ENCODE results near the gene GALNT9.
"Not testable (repeated sequence)": the region's sequence is repeated elsewhere in the genome, so short reads cannot be mapped to it uniquely, and the experiment has no call there.

GALNT9 gene

DNA sequence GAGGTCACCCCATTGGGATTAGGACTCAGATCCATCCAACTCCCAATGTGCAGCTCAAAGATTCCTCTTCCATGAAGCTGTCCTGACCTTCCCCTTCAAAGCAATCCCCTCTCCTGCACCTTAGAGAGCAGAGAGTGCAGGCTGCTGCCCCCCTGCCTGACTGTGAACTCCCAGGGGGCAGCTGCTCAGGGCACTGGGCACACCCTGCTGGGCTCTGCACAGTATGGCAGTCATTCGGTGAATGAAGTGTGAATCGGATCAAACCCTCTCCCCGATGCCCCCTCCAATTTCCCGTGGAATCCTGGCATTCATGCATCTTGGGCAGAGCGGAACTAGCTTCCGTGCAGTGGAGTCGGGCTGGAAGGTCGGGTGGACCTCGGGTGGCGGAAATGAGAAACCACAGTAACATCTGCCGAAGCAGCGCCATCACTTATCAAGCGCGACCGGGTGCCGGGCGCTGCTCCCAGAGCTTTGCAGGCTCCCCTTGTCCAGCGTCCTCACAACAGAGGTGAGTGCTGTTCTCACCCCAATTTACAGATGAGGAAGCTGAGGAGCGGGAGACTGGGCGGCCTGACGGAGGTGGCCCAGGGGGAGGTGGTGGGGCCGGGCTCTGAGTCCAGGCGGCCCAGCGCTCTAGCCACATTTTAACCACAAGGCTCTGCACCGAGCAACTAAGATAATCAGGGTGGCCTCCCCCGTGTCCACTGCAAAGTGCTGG is 14.7 kb downstream of the GALNT9 start:
- in situ Hi-C loops (cut with HindIII; ENCODE audit: low sequenced_read_pairs) = no loop called here

DNA sequence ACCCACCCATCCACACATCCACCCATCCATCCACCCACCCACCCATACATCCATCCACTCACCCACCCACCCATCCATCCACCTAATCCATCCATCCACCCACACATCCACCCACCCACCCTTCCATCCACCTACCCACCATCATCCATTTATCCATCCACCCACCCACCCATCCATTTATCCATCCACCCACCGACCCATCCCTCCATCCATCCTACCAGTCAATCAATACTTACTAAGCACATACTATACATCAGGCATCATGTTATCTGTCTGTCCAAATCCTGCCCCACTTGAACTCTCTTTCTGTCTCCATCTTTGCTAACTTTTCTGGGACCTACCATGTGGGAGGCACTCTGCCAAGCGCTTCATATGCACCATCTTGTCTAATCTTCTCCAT is 15.4 kb downstream of the GALNT9 start:
- in situ Hi-C loops (cut with HindIII; ENCODE audit: low sequenced_read_pairs) = no loop called here

DNA sequence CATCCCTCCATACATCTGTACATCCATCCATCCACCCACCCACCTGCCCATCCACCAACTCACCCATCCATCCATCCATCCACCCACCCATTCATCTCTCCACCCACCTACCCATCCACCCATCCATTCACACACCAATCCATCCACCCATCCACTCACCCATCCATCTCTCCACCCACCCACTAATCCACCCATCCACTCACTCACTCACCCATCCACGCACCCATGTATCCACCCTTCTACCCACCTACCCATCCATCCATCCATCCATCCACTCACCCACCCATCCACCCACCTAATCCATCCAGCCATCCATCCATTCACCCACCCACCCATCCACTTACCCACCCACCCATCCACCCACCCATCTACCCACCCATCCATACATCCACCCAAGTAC is 16.2 kb downstream of the GALNT9 start:
- in situ Hi-C loops (cut with HindIII; ENCODE audit: low sequenced_read_pairs) = no loop called here

DNA sequence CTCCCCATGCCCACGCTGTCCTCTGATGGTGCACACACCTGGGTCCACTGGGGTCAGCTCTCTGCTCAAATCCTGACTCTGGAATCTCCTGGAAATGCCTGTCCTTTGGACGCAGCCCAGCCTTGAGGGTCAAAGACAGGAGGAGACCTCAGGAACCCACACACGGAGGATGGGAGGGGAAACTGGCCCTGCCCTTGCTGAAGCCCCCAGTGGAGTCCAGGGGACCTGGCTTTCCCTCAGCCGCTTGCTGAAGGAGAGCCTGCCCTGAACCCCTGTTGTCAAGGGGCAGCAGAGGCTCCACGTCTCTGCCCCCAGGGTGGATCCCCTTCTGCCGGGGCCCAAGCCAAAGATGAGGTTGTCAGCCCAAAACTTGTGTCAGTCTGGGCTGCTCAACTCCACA is 16.9 kb downstream of the GALNT9 start:
- in situ Hi-C loops (cut with HindIII; ENCODE audit: low sequenced_read_pairs) = no loop called here

DNA sequence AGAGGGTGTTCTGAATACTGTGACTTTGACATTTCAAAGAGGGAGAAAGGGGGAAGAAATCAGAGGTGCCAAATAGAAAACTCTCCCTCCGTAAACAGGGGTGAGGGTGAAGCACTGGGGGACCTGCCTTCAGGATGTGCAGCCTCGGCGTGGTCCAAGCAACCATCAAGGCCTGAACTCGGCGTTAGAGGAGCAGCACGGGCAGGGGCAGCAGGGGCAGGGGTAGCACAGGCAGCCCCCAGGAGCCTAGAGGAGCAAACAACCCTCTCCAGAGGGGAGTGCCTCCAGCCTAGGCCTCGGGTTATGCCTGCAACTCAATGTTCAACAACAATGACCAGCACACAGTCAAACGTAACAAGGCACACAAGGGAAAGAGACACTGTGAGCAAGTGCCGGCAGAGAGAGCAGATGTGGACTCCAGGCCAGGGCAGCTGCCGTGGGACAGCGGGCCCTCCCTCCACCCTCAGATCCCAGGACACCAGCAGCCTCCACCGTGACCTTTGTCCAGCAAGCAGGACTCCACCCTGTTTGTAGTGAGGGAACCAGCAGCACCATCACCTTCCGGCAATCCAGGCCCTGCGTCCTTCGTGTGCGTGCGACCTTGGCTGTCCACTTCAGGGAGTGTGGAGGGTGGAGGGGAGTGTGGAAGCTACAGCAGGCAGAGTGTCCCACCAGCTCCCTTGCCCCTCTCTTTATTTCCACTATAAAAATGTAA is 18.0 kb downstream of the GALNT9 start:
- in situ Hi-C loops (cut with HindIII; ENCODE audit: low sequenced_read_pairs) = no loop called here

DNA sequence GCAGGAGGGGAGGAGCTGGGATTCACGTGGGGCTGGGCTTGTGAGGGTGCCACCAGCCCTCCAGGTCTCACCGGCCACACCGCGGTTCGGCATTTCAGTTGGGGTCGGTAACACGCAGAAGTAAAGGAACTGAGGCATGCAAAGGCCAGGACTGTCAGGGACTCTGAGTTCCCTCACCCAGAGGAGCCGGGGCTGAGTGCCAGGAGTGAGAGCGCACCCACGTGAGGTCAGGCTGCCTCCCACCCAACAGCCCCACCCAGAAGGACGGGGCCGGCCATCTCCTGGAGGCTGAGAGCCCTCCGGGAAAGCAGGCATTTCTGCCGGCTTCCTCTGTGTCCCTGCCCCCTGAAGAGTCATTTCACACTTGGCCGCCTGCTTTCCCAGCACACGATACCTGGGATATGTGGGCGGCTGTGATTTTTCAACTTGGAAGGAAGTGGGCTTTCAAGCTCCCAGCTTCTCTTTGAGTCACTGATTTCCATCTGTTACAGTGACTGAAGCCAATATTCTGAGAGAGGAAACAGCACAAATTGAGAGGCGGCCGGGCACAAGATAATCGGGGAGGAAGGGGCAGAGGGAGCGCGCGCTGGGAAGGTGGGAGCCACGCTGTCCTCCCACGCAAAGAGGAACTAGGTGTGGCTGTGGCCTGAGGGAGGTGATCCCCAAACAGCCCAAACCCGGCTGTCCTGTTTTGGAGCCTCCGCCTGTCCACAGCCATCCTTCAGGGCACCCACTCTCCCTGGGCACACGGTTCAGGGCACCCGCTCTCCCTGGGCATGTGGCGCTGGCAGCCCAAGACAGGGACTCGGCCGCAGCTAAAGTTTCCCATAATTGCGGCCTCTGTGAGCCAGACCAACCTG is 19.0 kb downstream of the GALNT9 start:
- in situ Hi-C loops (cut with HindIII; ENCODE audit: low sequenced_read_pairs) = no loop called here

DNA sequence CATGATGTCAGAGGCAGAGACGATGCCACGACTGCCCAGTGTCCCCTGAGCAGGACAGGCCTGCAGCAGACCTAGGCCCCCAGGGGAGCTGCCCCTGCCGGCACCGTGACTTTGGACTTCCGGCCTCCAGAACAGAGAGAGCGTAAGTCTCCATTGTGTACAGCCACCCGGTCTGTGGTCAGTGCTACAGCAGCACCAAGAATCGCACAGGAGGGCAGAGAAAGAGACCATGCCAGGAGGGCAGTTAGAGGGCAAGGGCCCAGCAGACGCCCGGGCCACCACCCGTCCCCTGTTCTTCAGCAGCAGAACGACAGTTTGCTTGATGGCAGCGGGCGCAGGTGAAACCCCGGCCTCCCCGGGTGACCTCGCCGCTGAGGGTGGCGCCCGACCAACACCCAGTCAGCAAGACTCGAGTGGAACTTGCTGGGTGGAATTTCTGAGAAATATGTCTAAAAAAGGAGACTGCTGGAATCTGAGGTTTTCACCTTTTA is 19.7 kb downstream of the GALNT9 start:
- in situ Hi-C loops (cut with HindIII; ENCODE audit: low sequenced_read_pairs) = no loop called here

DNA sequence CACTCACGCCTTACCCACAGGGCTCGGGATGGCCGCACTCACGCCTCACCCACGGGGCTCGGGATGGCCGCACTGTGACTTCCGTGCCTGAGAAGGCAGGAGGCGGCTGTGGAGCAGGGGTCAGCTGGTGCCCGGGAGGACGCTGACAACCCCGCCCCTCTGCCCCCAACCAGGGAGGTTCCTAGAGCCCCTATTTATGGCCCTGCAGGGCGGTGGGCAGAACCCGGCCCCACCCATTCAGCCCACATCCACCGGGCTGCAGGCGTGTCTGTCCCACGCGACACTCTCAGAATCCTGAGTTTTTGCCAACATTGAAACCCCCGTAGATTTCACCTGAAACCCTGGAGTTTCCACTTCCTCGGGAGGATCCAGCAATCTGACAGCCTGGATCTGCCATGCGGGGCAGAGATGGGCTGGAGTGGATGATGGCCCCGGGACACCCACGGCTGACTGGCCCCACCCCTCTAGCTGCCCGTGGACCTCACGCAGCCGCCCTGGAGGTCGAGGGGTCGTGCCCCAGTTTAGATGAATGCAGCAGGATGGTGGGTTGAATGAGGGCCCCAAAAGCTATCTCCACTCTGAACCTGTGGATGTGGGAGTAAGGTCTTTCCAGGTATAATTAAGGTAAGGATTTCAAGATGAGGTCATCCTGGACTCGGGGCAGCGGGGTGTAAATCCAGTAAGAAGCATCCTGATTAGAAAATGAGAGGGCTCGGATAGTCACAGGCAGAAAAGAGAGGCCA is 20.4 kb downstream of the GALNT9 start:
- in situ Hi-C loops (cut with HindIII; ENCODE audit: low sequenced_read_pairs) = no loop called here

DNA sequence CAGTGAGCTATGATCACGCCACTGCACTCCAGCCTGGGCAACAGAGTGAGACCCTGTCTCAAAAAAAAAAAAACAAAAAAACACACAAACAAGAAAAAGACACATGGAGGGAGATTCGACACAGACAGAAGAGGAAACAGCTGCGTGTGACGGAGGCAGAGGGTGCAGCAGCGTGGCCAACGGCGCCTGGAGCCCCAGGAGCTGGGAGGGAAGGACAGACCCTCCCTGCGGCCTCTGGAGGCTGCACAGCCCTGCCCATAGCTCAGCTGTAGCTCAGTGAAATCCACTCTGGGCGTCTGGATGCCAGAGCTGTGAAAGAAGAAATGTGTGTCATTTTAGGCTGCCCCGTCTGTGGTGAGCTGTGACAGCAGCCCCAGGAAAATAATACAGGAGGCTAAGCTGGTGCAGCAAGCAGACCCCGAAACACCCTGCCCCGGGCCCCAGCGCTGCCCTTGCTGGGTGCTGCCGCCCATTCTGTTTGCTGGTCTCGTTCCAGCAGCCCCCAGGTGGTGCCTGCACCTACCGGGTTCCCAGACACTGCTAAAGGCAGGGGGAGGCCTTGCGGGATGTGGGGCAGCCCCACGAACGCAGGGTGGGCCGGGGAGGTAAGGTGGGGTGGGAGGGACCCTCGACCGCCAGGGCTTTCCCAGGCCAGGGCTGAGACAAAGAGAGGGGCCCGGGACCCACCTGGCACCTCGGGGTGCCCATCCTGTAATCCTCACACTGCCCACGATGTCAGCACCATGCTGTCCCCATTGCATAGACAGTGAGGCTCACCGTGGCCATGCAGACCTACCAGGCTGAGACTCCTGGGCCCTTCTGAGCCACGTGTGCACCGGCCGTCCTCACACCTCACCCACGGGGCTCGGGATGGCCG is 21.2 kb downstream of the GALNT9 start:
- in situ Hi-C loops (cut with HindIII; ENCODE audit: low sequenced_read_pairs) = no loop called here

DNA sequence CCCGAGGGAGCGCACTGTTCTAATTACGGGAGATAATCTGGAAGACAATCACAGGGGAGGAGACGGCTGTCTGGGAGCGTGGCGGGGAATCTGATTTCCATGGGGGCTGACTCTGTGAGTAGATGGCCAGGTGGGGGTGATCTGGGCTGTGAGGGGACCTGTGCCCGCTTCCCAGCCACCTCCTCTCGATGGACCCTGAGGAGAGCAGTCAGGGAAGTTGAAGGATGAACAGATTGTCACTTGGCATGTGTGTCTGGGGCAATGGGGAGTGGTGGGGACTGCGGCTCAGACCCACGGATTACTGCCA is 22.6 kb downstream of the GALNT9 start:
- in situ Hi-C loops (cut with HindIII; ENCODE audit: low sequenced_read_pairs) = no loop called here

DNA sequence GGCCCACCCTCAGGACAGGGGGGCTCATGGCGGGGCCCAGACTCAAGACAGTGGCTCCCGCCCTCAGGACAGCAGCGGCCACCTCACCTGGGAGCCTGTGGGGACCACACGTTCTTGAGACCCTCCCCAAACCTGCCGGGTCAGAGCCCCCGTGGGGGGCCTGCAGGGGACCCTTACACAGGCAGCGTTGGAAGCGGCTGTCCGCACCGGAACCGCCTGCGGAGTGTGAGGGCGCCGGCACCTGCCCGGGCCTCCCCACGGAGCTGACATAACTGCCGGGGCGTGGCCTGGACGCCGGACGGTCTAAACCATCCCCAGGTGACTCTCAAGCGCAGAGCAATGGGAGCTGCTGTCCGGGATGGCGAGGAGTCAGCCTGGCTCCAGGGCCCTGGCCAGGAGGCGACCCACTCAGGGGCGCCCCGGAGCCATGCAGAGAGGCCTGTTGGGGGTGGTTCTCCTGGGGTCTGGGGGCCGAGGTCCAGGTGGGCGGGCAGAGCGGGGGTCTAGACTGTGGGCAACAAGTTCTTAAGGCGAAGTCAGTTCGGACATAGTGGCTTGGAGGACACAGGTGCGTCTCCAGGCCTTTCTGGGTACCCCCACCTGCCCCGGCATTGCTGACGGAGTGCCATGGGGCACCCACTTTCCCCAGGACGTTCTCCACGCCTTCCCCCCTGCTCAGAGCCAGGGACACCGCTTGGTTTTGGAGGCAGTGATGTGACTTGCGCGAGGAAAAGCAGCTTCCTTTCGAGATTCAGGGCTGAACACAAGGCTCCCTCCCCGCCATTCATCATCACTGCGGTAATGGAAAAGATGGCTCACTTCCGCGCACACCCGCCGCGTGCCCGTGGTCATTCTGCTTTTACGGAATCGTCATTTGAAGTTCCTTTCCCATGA is 23.2 kb downstream of the GALNT9 start:
- in situ Hi-C loops (cut with HindIII; ENCODE audit: low sequenced_read_pairs) = no loop called here

DNA sequence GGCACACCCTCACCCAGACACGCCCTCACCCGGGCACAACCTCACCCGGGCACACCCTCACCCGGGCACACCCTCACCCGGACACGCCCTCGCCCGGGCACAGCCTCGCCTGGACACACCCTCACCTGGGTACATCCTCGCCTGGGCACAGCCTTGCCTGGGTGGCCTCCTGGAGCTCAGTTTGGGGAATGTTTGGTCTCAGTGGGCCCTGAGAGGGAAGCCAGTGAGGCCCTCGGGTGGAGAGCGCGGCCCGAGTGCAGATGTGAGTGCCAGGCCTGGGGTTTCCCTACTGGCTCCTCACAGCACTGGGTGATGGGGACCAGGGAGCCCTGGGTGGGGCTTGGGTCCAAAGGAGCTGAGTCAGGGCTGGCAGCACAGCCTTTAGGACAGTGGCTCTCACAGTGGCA is 23.8 kb downstream of the GALNT9 start:
- in situ Hi-C loops (cut with HindIII; ENCODE audit: low sequenced_read_pairs) = no loop called here

DNA sequence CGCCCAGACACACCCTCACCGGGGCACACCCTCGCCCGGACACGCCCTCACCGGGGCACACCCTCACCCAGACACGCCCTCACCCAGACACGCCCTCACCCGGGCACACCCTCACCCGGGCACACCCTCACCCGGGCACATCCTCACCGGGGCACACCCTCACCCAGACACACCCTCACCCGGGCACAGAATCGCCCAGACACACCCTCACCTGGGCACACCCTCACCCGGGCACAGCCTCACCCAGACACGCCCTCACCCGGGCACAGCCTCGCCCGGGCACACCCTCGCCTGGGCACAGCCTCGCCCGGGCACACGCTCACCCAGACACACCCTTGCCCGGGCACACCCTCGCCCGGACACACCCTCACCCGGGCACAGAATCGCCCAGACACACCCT is 24.5 kb downstream of the GALNT9 start:
- in situ Hi-C loops (cut with HindIII; ENCODE audit: low sequenced_read_pairs) = not testable (repeated sequence)

DNA sequence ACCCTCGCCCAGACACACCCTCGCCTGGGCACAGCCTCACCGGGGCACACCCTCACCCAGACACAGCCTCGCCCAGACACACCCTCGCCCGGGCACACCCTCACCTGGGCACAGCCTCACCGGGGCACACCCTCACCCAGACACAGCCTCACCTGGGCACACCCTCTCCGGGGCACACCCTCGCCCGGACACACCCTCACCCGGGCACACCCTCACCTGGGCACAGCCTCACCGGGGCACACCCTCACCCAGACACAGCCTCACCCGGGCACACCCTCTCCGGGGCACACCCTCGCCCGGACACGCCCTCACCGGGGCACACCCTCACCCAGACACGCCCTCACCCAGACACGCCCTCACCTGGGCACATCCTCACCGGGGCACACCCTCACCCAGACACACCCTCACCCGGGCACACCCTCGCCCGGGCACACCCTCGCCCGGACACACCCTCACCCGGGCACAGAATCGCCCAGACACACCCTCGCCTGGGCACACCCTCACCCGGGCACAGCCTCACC is 25.5 kb downstream of the GALNT9 start:
- in situ Hi-C loops (cut with HindIII; ENCODE audit: low sequenced_read_pairs) = not testable (repeated sequence)

DNA sequence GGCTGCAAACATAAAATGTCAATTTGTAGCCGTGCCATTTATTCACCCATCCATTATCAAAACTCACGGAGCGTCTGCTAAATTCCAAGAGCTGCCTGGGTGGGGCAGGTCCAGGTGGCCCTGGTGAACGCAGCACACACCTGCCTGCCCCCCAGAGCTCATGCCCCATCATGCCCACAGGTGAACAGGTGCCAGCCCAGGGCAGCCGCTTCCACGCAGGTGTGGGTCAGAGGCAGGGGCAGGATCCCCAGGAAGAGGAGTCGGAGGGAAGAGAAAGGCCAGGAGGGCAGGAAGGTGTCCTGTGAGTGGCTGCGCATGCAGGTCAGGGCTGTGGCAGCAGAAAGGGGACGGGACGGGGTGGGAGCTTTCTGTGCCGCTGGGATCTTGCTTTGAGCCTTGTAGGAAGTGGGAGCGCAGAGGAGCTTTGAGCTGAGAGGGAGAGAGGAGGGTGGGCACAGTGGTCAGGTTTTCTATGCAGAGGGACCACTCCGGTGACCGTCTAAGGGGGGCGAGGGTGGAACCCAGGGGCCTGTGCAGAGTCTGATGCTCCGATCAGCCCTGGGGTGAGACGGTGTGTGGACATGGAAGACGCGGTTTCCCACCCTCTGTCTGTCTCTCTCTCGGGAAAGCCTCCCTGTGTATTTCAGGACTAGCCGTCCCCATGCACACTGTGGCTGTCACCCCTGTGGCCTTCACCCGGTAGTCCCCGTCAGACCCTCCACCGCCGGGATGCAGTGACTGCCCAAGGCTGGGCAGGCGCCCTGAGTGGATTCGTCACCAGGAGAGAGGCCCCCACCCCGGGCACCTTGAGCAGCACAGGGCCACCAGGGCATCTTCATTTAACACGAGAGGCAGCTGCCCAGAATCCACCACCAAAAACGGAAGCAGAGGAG is 26.7 kb downstream of the GALNT9 start:
- in situ Hi-C loops (cut with HindIII; ENCODE audit: low sequenced_read_pairs) = no loop called here

DNA sequence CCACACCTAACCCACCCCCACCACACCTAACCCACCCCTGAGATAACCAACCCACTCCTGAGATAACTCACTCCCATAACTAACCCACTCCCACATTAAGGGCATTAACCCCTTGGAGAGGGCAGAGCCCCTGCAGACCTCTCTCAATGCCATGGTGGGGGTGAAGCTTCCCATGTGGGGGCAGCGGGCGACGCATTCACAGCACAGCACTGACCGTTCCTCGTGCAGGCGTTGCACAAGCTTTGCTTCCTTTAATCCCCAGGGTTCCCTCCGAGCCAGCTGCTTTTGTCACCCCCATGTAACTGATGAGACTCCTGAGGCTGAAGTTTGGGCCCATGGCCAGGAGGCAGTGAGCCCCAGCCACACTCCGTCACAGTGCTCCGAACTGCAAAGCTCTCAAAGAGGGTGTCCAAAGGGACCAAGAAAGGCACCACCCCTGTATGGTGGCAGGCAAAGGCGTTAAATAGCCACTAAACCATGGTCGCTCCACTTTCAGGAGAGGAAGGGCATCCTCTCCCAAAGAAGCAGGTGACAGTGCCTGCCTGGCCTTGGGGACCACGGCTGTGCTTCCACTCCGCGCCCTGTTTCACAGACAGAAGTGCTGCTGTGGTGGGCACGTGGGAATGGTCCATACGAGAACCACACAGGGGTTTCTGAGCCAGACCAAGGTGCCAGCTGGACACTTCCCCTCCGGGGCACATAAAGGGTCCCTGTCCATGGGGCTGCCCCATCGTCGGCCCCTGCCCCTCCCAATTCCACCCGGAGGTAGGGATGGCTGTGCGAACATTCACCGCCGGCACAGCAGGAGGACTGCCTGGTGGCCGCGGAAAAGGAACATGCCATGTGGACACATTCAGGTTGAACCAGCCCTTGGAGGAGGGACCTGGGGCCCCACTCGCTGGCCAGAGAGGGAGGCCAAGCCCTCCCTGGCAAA is 28.3 kb downstream of the GALNT9 start:
- in situ Hi-C loops (cut with HindIII; ENCODE audit: low sequenced_read_pairs) = no loop called here

DNA sequence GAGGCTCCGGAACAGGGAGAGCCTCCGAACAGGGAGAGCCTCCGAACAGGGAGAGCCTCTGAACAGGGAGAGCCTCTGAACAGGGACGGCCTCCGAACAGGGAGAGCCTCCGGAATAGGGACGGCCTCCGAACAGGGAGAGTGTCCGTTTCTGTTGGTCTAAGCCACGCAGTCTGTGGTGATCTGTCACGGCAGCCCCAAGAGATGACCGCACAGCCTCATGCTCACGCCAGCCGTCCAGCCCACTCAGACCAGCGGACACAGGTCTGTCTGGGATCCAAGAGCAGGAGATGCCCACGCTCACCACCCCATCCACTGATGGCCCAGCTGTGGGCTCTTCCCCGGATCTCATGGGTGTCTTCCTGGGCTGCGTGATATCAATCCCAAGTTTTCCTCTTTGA is 33.3 kb downstream of the GALNT9 start:
- in situ Hi-C loops (cut with HindIII; ENCODE audit: low sequenced_read_pairs) = no loop called here

Measured in DLD1 (cell line).